Uterus (tissue), 2 donors: Measurements from ENCODE around the gene MGRN1.

Source experiments
- POLR2A ChIP-seq, 2 donors: fragments of 450-650 bp; IDR thresholded peaks; one replicate each; pipeline ENCODE4 v1.6.1; 2016; ENCODE audit warnings: antibody characterized with exemption in 2 of 2, mild to moderate bottlenecking in 1 of 2, moderate library complexity in 1 of 2
- TF ChIP-seq, protein P1 (sequence below), 4 experiments: fragments of 200-600 bp in 2 of 4; fragments of 450-650 bp in 2 of 4; sonication (generic) in 2 of 4; IDR thresholded peaks; one replicate each; pipeline ENCODE4 v1.5.1; 2016 to 2019; ENCODE audit warnings: antibody characterized with exemption in 4 of 4, mild to moderate bottlenecking in 2 of 4, moderate library complexity in 1 of 4

GRCh38 chr16:4609200-4610010 is 15.2 kb upstream of the MGRN1 start:
- TF ChIP-seq, protein P1, sequence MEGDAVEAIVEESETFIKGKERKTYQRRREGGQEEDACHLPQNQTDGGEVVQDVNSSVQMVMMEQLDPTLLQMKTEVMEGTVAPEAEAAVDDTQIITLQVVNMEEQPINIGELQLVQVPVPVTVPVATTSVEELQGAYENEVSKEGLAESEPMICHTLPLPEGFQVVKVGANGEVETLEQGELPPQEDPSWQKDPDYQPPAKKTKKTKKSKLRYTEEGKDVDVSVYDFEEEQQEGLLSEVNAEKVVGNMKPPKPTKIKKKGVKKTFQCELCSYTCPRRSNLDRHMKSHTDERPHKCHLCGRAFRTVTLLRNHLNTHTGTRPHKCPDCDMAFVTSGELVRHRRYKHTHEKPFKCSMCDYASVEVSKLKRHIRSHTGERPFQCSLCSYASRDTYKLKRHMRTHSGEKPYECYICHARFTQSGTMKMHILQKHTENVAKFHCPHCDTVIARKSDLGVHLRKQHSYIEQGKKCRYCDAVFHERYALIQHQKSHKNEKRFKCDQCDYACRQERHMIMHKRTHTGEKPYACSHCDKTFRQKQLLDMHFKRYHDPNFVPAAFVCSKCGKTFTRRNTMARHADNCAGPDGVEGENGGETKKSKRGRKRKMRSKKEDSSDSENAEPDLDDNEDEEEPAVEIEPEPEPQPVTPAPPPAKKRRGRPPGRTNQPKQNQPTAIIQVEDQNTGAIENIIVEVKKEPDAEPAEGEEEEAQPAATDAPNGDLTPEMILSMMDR (IDR thresholded peaks at IDR 0.05) = no peak
- no peak for TF ChIP-seq POLR2A (IDR thresholded peaks at IDR 0.05)
